Panc1 (cell line): ENCODE measurements around the gene SEMA3D. TPM values are rescaled to one million over a fixed set of nuclear protein-coding genes. Genes with fewer than 3 reads are reported as not detected.

Experiments
- ATAC-seq: fragments of 200-7000 bp; cut with Tn5 transposase; 2 replicates; pipeline ENCODE4 v1.9.1; 2020; ENCODE audit warnings: mild to moderate bottlenecking, moderate library complexity
- BruUV-seq: library from RNA; stranded (reverse); fragments of 400-500 nt; replicated peaks from 2 replicates; lab custom pipeline; 2021; lab: Mats Ljungman, UMichigan
- CTCF ChIA-PET: fragments of 300-600 bp; sonication (Branson Sonifier 250); formaldehyde crosslinking; loops from one replicate; lab custom pipeline; 2022; ENCODE audit warnings: antibody characterized with exemption; lab: Charles Lee
- POLR2A ChIA-PET: fragments of 300-600 bp; sonication (Branson Sonifier 250); formaldehyde crosslinking; loops from one replicate; lab custom pipeline; 2022; ENCODE audit warnings: antibody characterized with exemption; lab: Charles Lee
- DNase-seq: peaks from one replicate; pipeline ENCODE4 v3.0.0-alpha.2; 2010; ENCODE audit warnings: low read depth, low spot score
- H3K27ac ChIP-seq: 2 replicates; pipeline ENCODE4 v1.5.1; 2011; ENCODE audit warnings: mild to moderate bottlenecking, low read length, inconsistent platforms
- H3K27me3 ChIP-seq: fragments of 200-500 bp; sonication (Bioruptor generic); 2 replicates; pipeline ENCODE4 v1.6.0; 2014; ENCODE audit warnings: low read length, inconsistent platforms; ENCODE audit not compliant: control insufficient read depth, insufficient read depth
- H3K36me3 ChIP-seq: fragments of 200-500 bp; sonication (Bioruptor generic); 2 replicates; pipeline ENCODE4 v1.5.1; 2014; ENCODE audit warnings: inconsistent platforms, mild to moderate bottlenecking, low read length, moderate library complexity; ENCODE audit not compliant: control insufficient read depth, insufficient read depth
- H3K4me1 ChIP-seq: 2 replicates; pipeline ENCODE4 v1.5.1; 2011; ENCODE audit warnings: inconsistent platforms, mild to moderate bottlenecking, low read length, moderate library complexity; ENCODE audit not compliant: control insufficient read depth, insufficient read depth
- H3K4me3 ChIP-seq, 2 experiments: 2 replicates each; pipeline ENCODE4 v1.5.1; 2011 to 2012; ENCODE audit warnings: low read depth in 2 of 2, low read length in 2 of 2, mild to moderate bottlenecking in 2 of 2, inconsistent platforms in 1 of 2, moderate library complexity in 1 of 2
- H3K9me3 ChIP-seq: fragments of 200-500 bp; sonication (Bioruptor generic); 2 replicates; pipeline ENCODE4 v1.5.1; 2014; ENCODE audit warnings: low read depth, mild to moderate bottlenecking, inconsistent platforms, low read length, moderate library complexity; ENCODE audit not compliant: control insufficient read depth, insufficient read depth
- CTCF ChIP-seq: fragments of 450-650 bp; IDR thresholded peaks from 2 replicates; pipeline ENCODE4 v1.5.1; 2017; ENCODE audit warnings: mild to moderate bottlenecking
- POLR2AphosphoS5 ChIP-seq: IDR thresholded peaks from 2 replicates; pipeline ENCODE4 v1.6.1; 2012; ENCODE audit warnings: mild to moderate bottlenecking, low read depth, low read length, moderate library complexity
- REST ChIP-seq, 2 experiments: IDR thresholded peaks; 2 replicates each; pipeline ENCODE4 v1.6.1; 2011 to 2012; ENCODE audit warnings: low read depth in 2 of 2, control low read depth in 1 of 2, low read length in 1 of 2, mild to moderate bottlenecking in 1 of 2, moderate library complexity in 1 of 2; ENCODE audit not compliant: insufficient read depth in 1 of 2
- SIN3A ChIP-seq: IDR thresholded peaks from 2 replicates; pipeline ENCODE4 v1.6.1; 2012; ENCODE audit warnings: low read depth, mild to moderate bottlenecking, low read length, moderate library complexity, borderline replicate concordance; ENCODE audit not compliant: insufficient read depth
- TCF7L2 ChIP-seq: IDR thresholded peaks from 2 replicates; pipeline ENCODE4 v1.6.1; 2011; ENCODE audit warnings: mild to moderate bottlenecking, low read depth, low read length, inconsistent platforms
- in situ Hi-C: cut with HindIII; loops from 2 replicates; pipeline ENCODE4 v1.10.0; 2016; ENCODE audit warnings: low sequenced_read_pairs, low pct_unique_long_range_greater_than_20kb
- intact Hi-C: fragments of 100-400 bp; cut with micrococcal nuclease; formaldehyde crosslinking; loops from one replicate; pipeline ENCODE4 v1.10.0; 2022; ENCODE audit not compliant: unreplicated experiment
- total RNA-seq: library from RNA; stranded (reverse); gene quantifications from one replicate; pipeline ENCODE4 v1.2.1, GENCODE V29; 2021; ENCODE audit not compliant: unreplicated experiment

Gene SEMA3D
- total RNA-seq, 1 experiment from 2014 or later: 11.5 TPM

GRCh38 chr7:84975586-84976185 lies 211.2 kb downstream of the SEMA3D start:
- no TSS peak for BruUV-seq
- H3K27ac ChIP-seq: no peak overlapping the region
- intact Hi-C loops: no loop called here
- no peaks in the 10 kb centered on the region for H3K36me3 ChIP-seq
- H3K9me3 ChIP-seq: no peaks in the 10 kb centered on the region
- TF ChIP-seq REST (IDR thresholded peaks at IDR 0.05; ENCODE audit: insufficient read depth in 1 of 2, low read depth in 2 of 2, low read length in 1 of 2) (no peak), POLR2AphosphoS5 (no peak), TCF7L2 (no peak), CTCF (no peak), SIN3A (no peak)
- DNase-seq: no peak
- H3K27me3 ChIP-seq: no peaks in the 10 kb centered on the region
- ChIA-PET POLR2A (no interaction called here), CTCF (no interaction called here)
- no peaks in the 10 kb centered on the region for H3K4me1 ChIP-seq
- in situ Hi-C loops: no loop called here
- ATAC-seq: no peak
- H3K4me3 ChIP-seq: no peak overlapping the region

- Histone ChIP-seq H3K27me3 (no peaks in the 10 kb centered on the region), H3K27ac (no peak overlapping the region), H3K4me1 (no peaks in the 10 kb centered on the region), H3K9me3 (no peaks in the 10 kb centered on the region), H3K4me3 (no peak overlapping the region), H3K36me3 (no peaks in the 10 kb centered on the region)
- intact Hi-C loops (no loop called here), in situ Hi-C loops (no loop called here)
- DNase-seq (no peak), ATAC-seq (no peak)
- CTCF ChIA-PET: no interaction called here
- POLR2A ChIA-PET: no interaction called here
- TF ChIP-seq CTCF (no peak), POLR2AphosphoS5 (no peak), SIN3A (no peak), TCF7L2 (no peak), REST (IDR thresholded peaks at IDR 0.05; ENCODE audit: insufficient read depth in 1 of 2, low read depth in 2 of 2, low read length in 1 of 2) (no peak)
- no TSS peak for BruUV-seq
These were observed 215.5 kb downstream of the SEMA3D start for GRCh38 chr7:84971360-84971759.
